ENCODE measurements around the gene SLC8A1. TPM values are rescaled to one million over a fixed set of nuclear protein-coding genes. Genes with fewer than 3 reads are reported as not detected.
A peak's percentile ranks its signal among the peaks of the same experiment; 100 is the strongest.

Gene SLC8A1
- total RNA-seq, 1 experiment from 2014 or later: 0.43 TPM

GRCh38 chr2:40213619-40214018, 238.3 kb downstream of the SLC8A1 start:
- peaks cover 11% of the 10 kb centered on the region for H3K9me3 Mint-ChIP-seq (ENCODE audit: unreplicated experiment)
- intact Hi-C loops (cut with micrococcal nuclease; ENCODE audit: unreplicated experiment): no loop called here

GRCh38 chr2:40213071-40213470, 238.8 kb downstream of the SLC8A1 start:
- Histone ChIP-seq H3K36me3 (ENCODE audit: control insufficient read depth, insufficient read depth, low read length) (no peaks in the 10 kb centered on the region), H3K4me3 (ENCODE audit: low read depth, low read length) (no peak overlapping the region), H3K27me3 (replicated peaks; ENCODE audit: control insufficient read depth, insufficient read depth, low read length) (no peaks in the 10 kb centered on the region), H3K4me1 (no peaks in the 10 kb centered on the region), H3K9me3 (no peaks in the 10 kb centered on the region)
- TF ChIP-seq CTCF (IDR thresholded peaks at IDR 0.05; ENCODE audit: insufficient read depth in 1 of 2, low read depth in 1 of 2, low read length in 1 of 2, severe bottlenecking in 1 of 2, unreplicated experiment in 1 of 2): peak in 1 of 2 experiments; percentile 43
- Mint-ChIP-seq H3K36me3 (ENCODE audit: insufficient read depth, unreplicated experiment) (no peaks in the 10 kb centered on the region), H3K27ac (ENCODE audit: unreplicated experiment) (no peak overlapping the region), H3K4me3 (ENCODE audit: unreplicated experiment) (no peak overlapping the region), H3K4me1 (ENCODE audit: low read depth, unreplicated experiment) (no peaks in the 10 kb centered on the region), H3K27me3 (ENCODE audit: insufficient read depth, unreplicated experiment) (no peaks in the 10 kb centered on the region), H3K9me3 (ENCODE audit: unreplicated experiment) (peaks cover 11% of the 10 kb centered on the region)
- ChIA-PET CTCF (interaction anchor here (1.5 kb wide), 1 partner anchor 299 kb away, joined by 6 read pairs; no protein-coding TSS in a partner anchor), POLR2A (no interaction called here)
- DNase-seq: peak in 1 of 2 experiments; percentile 8
- no TSS peak for BruUV-seq (replicated peaks)
- intact Hi-C loops (cut with micrococcal nuclease; ENCODE audit: unreplicated experiment): no loop called here

More at GRCh38 chr2:40213619-40214018, 238.3 kb downstream of the SLC8A1 start:
- DNase-seq: no peak
- no peaks in the 10 kb centered on the region for H3K27me3 ChIP-seq (replicated peaks; ENCODE audit: control insufficient read depth, insufficient read depth, low read length)
- TF ChIP-seq CTCF (IDR thresholded peaks at IDR 0.05; ENCODE audit: insufficient read depth in 1 of 2, low read depth in 1 of 2, low read length in 1 of 2, severe bottlenecking in 1 of 2, unreplicated experiment in 1 of 2): no peak
- BruUV-seq (replicated peaks): no TSS peak
- no peak overlapping the region for H3K4me3 ChIP-seq (ENCODE audit: low read depth, low read length)
- H3K36me3 ChIP-seq (ENCODE audit: control insufficient read depth, insufficient read depth, low read length): no peaks in the 10 kb centered on the region
- POLR2A ChIA-PET: no interaction called here
- no peaks in the 10 kb centered on the region for H3K27me3 Mint-ChIP-seq (ENCODE audit: insufficient read depth, unreplicated experiment)
- CTCF ChIA-PET: interaction anchor here (1.5 kb wide), 1 partner anchor 300 kb away, joined by 6 read pairs; no protein-coding TSS in a partner anchor
- H3K27ac Mint-ChIP-seq (ENCODE audit: unreplicated experiment): no peak overlapping the region
- H3K9me3 ChIP-seq: no peaks in the 10 kb centered on the region
- no peaks in the 10 kb centered on the region for H3K36me3 Mint-ChIP-seq (ENCODE audit: insufficient read depth, unreplicated experiment)
- no peak overlapping the region for H3K4me3 Mint-ChIP-seq (ENCODE audit: unreplicated experiment)
- H3K4me1 Mint-ChIP-seq (ENCODE audit: low read depth, unreplicated experiment): no peaks in the 10 kb centered on the region
- no peaks in the 10 kb centered on the region for H3K4me1 ChIP-seq

- no peaks in the 10 kb centered on the region for H3K4me1 Mint-ChIP-seq (ENCODE audit: low read depth, unreplicated experiment)
- intact Hi-C loops (cut with micrococcal nuclease; ENCODE audit: unreplicated experiment): no loop called here
- POLR2A ChIA-PET: no interaction called here
These were observed 240.9 kb downstream of the SLC8A1 start for GRCh38 chr2:40210968-40211353.

More at GRCh38 chr2:40210968-40211353, 240.9 kb downstream of the SLC8A1 start:
- H3K4me1 ChIP-seq: no peaks in the 10 kb centered on the region
- no TSS peak for BruUV-seq (replicated peaks)
- H3K9me3 Mint-ChIP-seq (ENCODE audit: unreplicated experiment): no peaks in the 10 kb centered on the region
- CTCF ChIA-PET: no interaction called here
- no peaks in the 10 kb centered on the region for H3K27me3 ChIP-seq (replicated peaks; ENCODE audit: control insufficient read depth, insufficient read depth, low read length)
- TF ChIP-seq CTCF (IDR thresholded peaks at IDR 0.05; ENCODE audit: insufficient read depth in 1 of 2, low read depth in 1 of 2, low read length in 1 of 2, severe bottlenecking in 1 of 2, unreplicated experiment in 1 of 2): no peak
- no peaks in the 10 kb centered on the region for H3K36me3 ChIP-seq (ENCODE audit: control insufficient read depth, insufficient read depth, low read length)
- no peak for DNase-seq
- no peaks in the 10 kb centered on the region for H3K9me3 ChIP-seq
- no peak overlapping the region for H3K27ac Mint-ChIP-seq (ENCODE audit: unreplicated experiment)
- H3K4me3 ChIP-seq (ENCODE audit: low read depth, low read length): no peak overlapping the region
- H3K36me3 Mint-ChIP-seq (ENCODE audit: insufficient read depth, unreplicated experiment): no peaks in the 10 kb centered on the region
- no peaks in the 10 kb centered on the region for H3K27me3 Mint-ChIP-seq (ENCODE audit: insufficient read depth, unreplicated experiment)
- no peak overlapping the region for H3K4me3 Mint-ChIP-seq (ENCODE audit: unreplicated experiment)

Measured in Caco-2 (cell line).